Measurements from ENCODE around the gene STXBP6. TPM values are rescaled to one million over a fixed set of nuclear protein-coding genes. Genes with fewer than 3 reads are reported as not detected.

STXBP6 gene
- total and polyA plus RNA-seq, 12 donors, result 0.06 to 3.7 (median 0.68) TPM

- H3K36me3 ChIP-seq (replicated peaks in 1 of 2), result no peaks in the 10 kb centered on the region
- H3K4me3 ChIP-seq, result no peak overlapping the region
- TF ChIP-seq POLR2A (IDR thresholded peaks at IDR 0.05) (no peak), CTCF (IDR thresholded peaks at IDR 0.05) (no peak)
- intact Hi-C loops (cut with DNase I), result no loop called here
- H3K9me3 ChIP-seq (replicated peaks in 1 of 3), result no peaks in the 10 kb centered on the region
- H3K27me3 ChIP-seq, result no peaks in the 10 kb centered on the region
- no peak overlapping the region for H3K27ac ChIP-seq
- DNase-seq, result no peak
- no peaks in the 10 kb centered on the region for H3K4me1 ChIP-seq (replicated peaks in 1 of 2)
- WGBS, 4 donors, result 73 to 90% (median 85%) methylated on average over 1 of the region's 1 CpG
These were observed 42.1 kb downstream of the STXBP6 start for GRCh38 chr14:25007832-25008231.

- Histone ChIP-seq H3K36me3 (replicated peaks in 1 of 2) (no peaks in the 10 kb centered on the region), H3K27me3 (no peaks in the 10 kb centered on the region), H3K4me1 (replicated peaks in 1 of 2) (no peaks in the 10 kb centered on the region), H3K9me3 (replicated peaks in 1 of 3) (no peaks in the 10 kb centered on the region), H3K4me3 (no peak overlapping the region), H3K27ac (no peak overlapping the region)
- TF ChIP-seq POLR2A (IDR thresholded peaks at IDR 0.05) (no peak), CTCF (IDR thresholded peaks at IDR 0.05) (no peak)
- DNase-seq, result no peak
- intact Hi-C loops (cut with DNase I), result no loop called here
- 65 to 75% (median 67%) methylated on average over 9 of the region's 9 CpGs for WGBS, 4 donors
These were observed 42.8 kb downstream of the STXBP6 start for GRCh38 chr14:25006961-25007795.

GRCh38 chr14:25006031-25006430 lies 43.9 kb downstream of the STXBP6 start:
- no peak for TF ChIP-seq POLR2A (IDR thresholded peaks at IDR 0.05)
- no peak for TF ChIP-seq CTCF (IDR thresholded peaks at IDR 0.05)
- Histone ChIP-seq H3K4me3 (no peak overlapping the region), H3K4me1 (replicated peaks in 1 of 2) (no peaks in the 10 kb centered on the region), H3K27ac (no peak overlapping the region), H3K27me3 (no peaks in the 10 kb centered on the region), H3K9me3 (replicated peaks in 1 of 3) (no peaks in the 10 kb centered on the region), H3K36me3 (replicated peaks in 1 of 2) (no peaks in the 10 kb centered on the region)
- 81 to 89% (median 85%) methylated on average over 3 of the region's 3 CpGs for WGBS, 4 donors
- DNase-seq, result no peak
- intact Hi-C loops (cut with DNase I), result no loop called here

GRCh38 chr14:25004389-25004809 lies 45.5 kb downstream of the STXBP6 start:
- no peaks in the 10 kb centered on the region for H3K27me3 ChIP-seq
- H3K27ac ChIP-seq, result no peak overlapping the region
- H3K9me3 ChIP-seq (replicated peaks in 1 of 3), result no peaks in the 10 kb centered on the region
- H3K4me3 ChIP-seq, result no peak overlapping the region
- TF ChIP-seq POLR2A (IDR thresholded peaks at IDR 0.05) (no peak), CTCF (IDR thresholded peaks at IDR 0.05) (no peak)
- no peak for DNase-seq
- H3K4me1 ChIP-seq (replicated peaks in 1 of 2), result no peaks in the 10 kb centered on the region
- no peaks in the 10 kb centered on the region for H3K36me3 ChIP-seq (replicated peaks in 1 of 2)
- WGBS, 4 donors, result 90 to 100% (median 97%) methylated on average over 1 of the region's 1 CpG
- intact Hi-C loops (cut with DNase I), result no loop called here
